Smooth muscle cell (in vitro differentiated cells): ENCODE data around the gene HHIPL2. TPM values are rescaled to one million over a fixed set of nuclear protein-coding genes. Genes with fewer than 3 reads are reported as not detected.
A peak's percentile ranks its signal among the peaks of the same experiment; 100 is the strongest.

Experiments
- DNase-seq: peaks from one replicate; lab custom pipeline; 2025; ENCODE audit not compliant: unreplicated experiment; lab: John Stamatoyannopoulos, UW
- H2AFZ ChIP-seq: fragments of 200-600 bp; sonication (generic); 2 replicates; pipeline ENCODE4 v1.6.0; 2016; ENCODE audit warnings: antibody characterized with exemption, low read depth, mild to moderate bottlenecking
- H3F3A ChIP-seq: fragments of 200-600 bp; sonication (generic); 2 replicates; pipeline ENCODE4 v1.6.0; 2017; ENCODE audit warnings: antibody characterized with exemption, low read depth
- H3K27ac ChIP-seq: fragments of 200-600 bp; sonication (generic); 2 replicates; pipeline ENCODE4 v1.5.1; 2016; ENCODE audit warnings: low read depth, mild to moderate bottlenecking
- H3K27me3 ChIP-seq: fragments of 200-600 bp; sonication (generic); 2 replicates; pipeline ENCODE4 v1.6.1; 2016; ENCODE audit warnings: low read depth, mild to moderate bottlenecking
- H3K36me3 ChIP-seq: fragments of 200-600 bp; sonication (generic); 2 replicates; pipeline ENCODE4 v1.5.1; 2016; ENCODE audit warnings: low read depth
- H3K4me1 ChIP-seq: fragments of 200-600 bp; sonication (generic); 2 replicates; pipeline ENCODE4 v1.5.1; 2016; ENCODE audit warnings: low read depth
- H3K4me2 ChIP-seq: fragments of 200-600 bp; sonication (generic); 2 replicates; pipeline ENCODE4 v1.6.0; 2016; ENCODE audit warnings: mild to moderate bottlenecking
- H3K4me3 ChIP-seq: fragments of 200-600 bp; sonication (generic); 2 replicates; pipeline ENCODE4 v1.5.1; 2016; ENCODE audit warnings: mild to moderate bottlenecking
- H3K79me2 ChIP-seq: fragments of 200-600 bp; sonication (generic); 2 replicates; pipeline ENCODE4 v1.6.0; 2016; ENCODE audit warnings: low read depth, mild to moderate bottlenecking
- H3K9ac ChIP-seq: fragments of 200-600 bp; sonication (generic); 2 replicates; pipeline ENCODE4 v1.6.0; 2016; ENCODE audit warnings: low read depth
- H3K9me3 ChIP-seq: fragments of 200-600 bp; sonication (generic); replicated peaks from 2 replicates; pipeline ENCODE4 v1.5.1; 2016; ENCODE audit warnings: low read depth
- H4K20me1 ChIP-seq: fragments of 200-600 bp; sonication (generic); 2 replicates; pipeline ENCODE4 v1.6.0; 2016; ENCODE audit warnings: low read depth
- WGBS: methylation state at CpG from one replicate; pipeline ENCODE4 v1.1.7; 2016; ENCODE audit warnings: low lambda C conversion rate; 5-methylcytosine and 5-hydroxymethylcytosine counted together
- polyA plus RNA-seq: library from polyadenylated mRNA; unstranded; fragments of >200 nt; fragmentation: Nextera tagmentation; extraction: Ambion mirVana; gene quantifications from 2 replicates; pipeline ENCODE4 v1.2.1, GENCODE V29; 2016
- total RNA-seq: library from RNA; depleted of rRNA; stranded (reverse); fragments of >200 nt; gene quantifications from 2 replicates; pipeline ENCODE4 v1.2.3, GENCODE V29; 2014
- TF ChIP-seq, protein P1 (sequence below): fragments of 200-600 bp; sonication (generic); IDR thresholded peaks from 2 replicates; pipeline ENCODE4 v1.5.1; 2017; ENCODE audit warnings: borderline replicate concordance, mild to moderate bottlenecking, antibody characterized with exemption; ENCODE audit not compliant: insufficient read depth, poor library complexity, severe bottlenecking

HHIPL2 gene
- total RNA-seq (0.63 TPM in 1 of 2 replicates, not detected in the other), polyA plus RNA-seq (1.1 and 1.3 TPM in 2 replicates)

DNA sequence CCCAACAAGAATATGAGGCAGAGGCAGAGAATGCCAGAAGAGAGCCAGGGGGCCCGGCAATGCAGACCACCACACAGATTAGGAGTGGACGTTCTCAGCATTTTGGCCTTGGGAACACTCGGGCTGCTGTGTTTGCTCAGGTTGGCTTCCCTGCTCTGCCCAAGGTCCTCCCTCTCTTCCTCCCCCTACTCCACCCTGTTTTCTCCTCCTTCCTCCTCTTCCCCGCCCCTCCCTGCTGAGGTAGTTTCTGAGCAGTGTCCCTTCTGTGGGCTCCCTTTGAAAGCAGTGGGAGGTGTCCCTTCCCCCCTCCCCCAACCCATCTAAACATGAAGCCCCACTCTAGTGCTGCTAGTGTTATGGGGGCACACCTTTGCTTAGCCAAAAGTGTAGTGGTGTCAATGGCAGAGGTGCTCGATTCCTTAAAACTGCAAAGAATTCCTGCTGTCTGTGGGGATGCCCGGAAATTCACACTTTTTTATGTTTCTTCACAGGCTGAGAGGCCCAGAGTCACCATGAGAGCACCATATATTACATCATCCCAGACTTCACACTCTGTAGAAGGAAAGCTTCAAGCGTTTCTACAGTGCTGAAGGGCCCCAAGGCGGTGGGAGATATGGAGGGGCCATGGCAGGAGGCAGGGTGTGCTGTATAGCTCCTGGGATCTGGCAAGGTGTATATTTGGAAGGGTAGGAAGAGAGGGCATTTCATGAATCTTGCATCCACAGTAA is at the start of gene HHIPL2:
TSS of gene HHIPL2 (minus strand) at position 161 of the 728 bp plus-strand sequence. CDS start at position 101, 60 bp downstream.
- Histone ChIP-seq H2AFZ (no peak within 1 kb of the TSS), H3K9ac (no peak within 1 kb of the TSS), H3K27ac (peak within 1 kb of the TSS; percentile 50), H3K9me3 (no peaks in the 10 kb centered on the region), H3F3A (peaks cover 9% of the 10 kb centered on the region), H3K4me2 (peak within 1 kb of the TSS; percentile 74), H3K4me1 (peaks cover 7% of the 10 kb centered on the region), H3K79me2 (no peaks in the 10 kb centered on the region), H4K20me1 (no peaks in the 10 kb centered on the region), H3K36me3 (no peaks in the 10 kb centered on the region), H3K4me3 (no peak within 1 kb of the TSS), H3K27me3 (no peaks in the 10 kb centered on the region)
- TF ChIP-seq, protein P1, sequence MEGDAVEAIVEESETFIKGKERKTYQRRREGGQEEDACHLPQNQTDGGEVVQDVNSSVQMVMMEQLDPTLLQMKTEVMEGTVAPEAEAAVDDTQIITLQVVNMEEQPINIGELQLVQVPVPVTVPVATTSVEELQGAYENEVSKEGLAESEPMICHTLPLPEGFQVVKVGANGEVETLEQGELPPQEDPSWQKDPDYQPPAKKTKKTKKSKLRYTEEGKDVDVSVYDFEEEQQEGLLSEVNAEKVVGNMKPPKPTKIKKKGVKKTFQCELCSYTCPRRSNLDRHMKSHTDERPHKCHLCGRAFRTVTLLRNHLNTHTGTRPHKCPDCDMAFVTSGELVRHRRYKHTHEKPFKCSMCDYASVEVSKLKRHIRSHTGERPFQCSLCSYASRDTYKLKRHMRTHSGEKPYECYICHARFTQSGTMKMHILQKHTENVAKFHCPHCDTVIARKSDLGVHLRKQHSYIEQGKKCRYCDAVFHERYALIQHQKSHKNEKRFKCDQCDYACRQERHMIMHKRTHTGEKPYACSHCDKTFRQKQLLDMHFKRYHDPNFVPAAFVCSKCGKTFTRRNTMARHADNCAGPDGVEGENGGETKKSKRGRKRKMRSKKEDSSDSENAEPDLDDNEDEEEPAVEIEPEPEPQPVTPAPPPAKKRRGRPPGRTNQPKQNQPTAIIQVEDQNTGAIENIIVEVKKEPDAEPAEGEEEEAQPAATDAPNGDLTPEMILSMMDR = no peak
- DNase-seq = no peak
- 75% methylated on average over 7 of the region's 8 CpGs for WGBS

DNA sequence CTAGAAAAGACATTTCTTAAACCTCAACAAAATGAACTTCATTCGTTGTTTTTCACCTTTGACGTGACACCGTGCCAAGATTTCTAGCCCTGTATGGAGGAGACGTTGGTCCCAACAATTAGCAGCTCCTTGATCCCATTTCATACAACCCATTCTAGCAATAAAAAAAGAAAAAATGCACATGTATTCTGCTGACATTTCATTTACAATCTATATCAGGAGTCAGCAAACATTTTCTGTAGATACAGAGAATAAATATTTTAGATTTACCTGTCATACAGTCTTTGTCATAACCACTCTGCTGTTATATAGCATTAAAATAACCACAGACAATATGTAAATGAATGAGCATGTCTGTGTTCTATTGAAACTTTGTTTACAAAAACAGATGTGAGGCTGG is 48.8 kb upstream of the HHIPL2 start:
- TF ChIP-seq, protein P1 = no peak
- Histone ChIP-seq H3K4me2 (no peak overlapping the region), H3K79me2 (no peaks in the 10 kb centered on the region), H3K27me3 (peaks cover 18% of the 10 kb centered on the region), H3K4me1 (no peaks in the 10 kb centered on the region), H4K20me1 (no peaks in the 10 kb centered on the region), H3F3A (no peaks in the 10 kb centered on the region), H3K27ac (no peak overlapping the region), H2AFZ (no peak overlapping the region), H3K9ac (no peak overlapping the region), H3K9me3 (no peaks in the 10 kb centered on the region), H3K4me3 (no peak overlapping the region), H3K36me3 (no peaks in the 10 kb centered on the region)
- WGBS = 93% methylated on average over 4 of the region's 4 CpGs
- DNase-seq = no peak

DNA sequence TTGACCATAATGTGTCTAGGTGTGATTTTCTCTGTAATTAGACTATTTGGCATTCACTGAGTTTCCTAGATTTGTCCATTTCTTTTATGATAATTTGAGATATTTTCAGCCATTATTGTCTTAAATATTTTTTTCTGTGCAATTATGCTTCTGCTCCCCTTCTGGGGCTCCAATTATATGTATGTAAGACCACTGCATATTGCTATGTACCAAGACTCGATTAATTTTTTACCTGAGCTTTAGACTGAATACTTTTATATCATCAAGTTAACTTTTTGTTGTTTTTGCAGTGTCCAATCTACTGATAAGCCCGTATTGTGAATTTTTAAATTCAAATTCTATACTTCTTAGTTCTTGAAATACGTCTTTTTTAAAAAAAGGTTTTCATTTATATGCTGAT is 46.9 kb upstream of the HHIPL2 start:
- Histone ChIP-seq H2AFZ (no peak overlapping the region), H3K4me1 (peaks cover 5% of the 10 kb centered on the region), H3K4me2 (no peak overlapping the region), H3K79me2 (no peaks in the 10 kb centered on the region), H4K20me1 (no peaks in the 10 kb centered on the region), H3K27me3 (peaks cover 13% of the 10 kb centered on the region), H3K36me3 (no peaks in the 10 kb centered on the region), H3F3A (no peaks in the 10 kb centered on the region), H3K4me3 (no peak overlapping the region), H3K27ac (no peak overlapping the region), H3K9me3 (no peaks in the 10 kb centered on the region), H3K9ac (no peak overlapping the region)
- TF ChIP-seq, protein P1 = no peak
- WGBS = 85% methylated on average over 3 of the region's 3 CpGs
- no peak for DNase-seq

GRCh38 chr1:222592171-222592570 is 44.3 kb upstream of the HHIPL2 start:
- Histone ChIP-seq H3K9me3 (no peaks in the 10 kb centered on the region), H3K4me1 (peaks cover 17% of the 10 kb centered on the region), H4K20me1 (no peaks in the 10 kb centered on the region), H3K4me3 (no peak overlapping the region), H2AFZ (no peak overlapping the region), H3K9ac (no peak overlapping the region), H3K36me3 (no peaks in the 10 kb centered on the region), H3K27me3 (no peaks in the 10 kb centered on the region), H3K79me2 (peaks cover 15% of the 10 kb centered on the region), H3F3A (no peaks in the 10 kb centered on the region), H3K4me2 (no peak overlapping the region), H3K27ac (no peak overlapping the region)
- no peak for DNase-seq
- 81% methylated on average over 3 of the region's 3 CpGs for WGBS
- TF ChIP-seq, protein P1 = no peak
